Posterior cingulate gyrus (tissue), 11 donors: Measurements from ENCODE around the gene ADAMTS7.
"Not testable (repeated sequence)": the region's sequence is repeated elsewhere in the genome, so short reads cannot be mapped to it uniquely, and the experiment has no call there.

Source experiments
- DNase-seq, 10 donors: peaks; one replicate each; pipeline versions ENCODE4 v3.0.0 to v3.0.0-alpha.2; 2020 to 2021; ENCODE audit warnings: mixed read lengths in 3 of 10
- intact Hi-C: fragments of 100-400 bp; cut with DNase I; formaldehyde crosslinking; loops from one replicate; pipeline ENCODE4 v1.15.1; 2023

Gene ADAMTS7

DNA sequence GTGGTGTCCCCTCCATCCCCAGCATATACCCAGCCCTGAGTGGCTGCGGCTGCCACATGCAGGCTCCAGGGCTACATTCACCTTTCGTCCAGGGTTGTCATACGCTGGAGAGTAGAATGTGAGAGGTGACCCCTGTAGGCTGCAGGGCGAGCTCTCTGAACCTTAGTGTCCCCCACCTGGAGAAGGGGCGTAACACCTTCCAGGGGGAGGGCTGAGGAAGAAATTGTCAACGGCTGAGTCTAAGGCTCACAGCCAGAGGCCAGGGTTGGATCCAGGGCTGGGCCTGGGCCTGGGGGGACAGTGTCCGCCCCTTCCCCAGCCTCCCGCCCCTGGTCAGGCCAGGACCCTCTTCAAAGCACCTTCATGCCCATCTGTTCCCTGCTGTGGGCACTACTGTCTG, 53.2 kb downstream of the ADAMTS7 start:
- intact Hi-C loops: loop anchor here (10.0 kb wide), 1 partner anchor 97 kb away; no protein-coding TSS in a partner anchor
- peak in 1 of 10 donors; percentile 53 for DNase-seq

DNA sequence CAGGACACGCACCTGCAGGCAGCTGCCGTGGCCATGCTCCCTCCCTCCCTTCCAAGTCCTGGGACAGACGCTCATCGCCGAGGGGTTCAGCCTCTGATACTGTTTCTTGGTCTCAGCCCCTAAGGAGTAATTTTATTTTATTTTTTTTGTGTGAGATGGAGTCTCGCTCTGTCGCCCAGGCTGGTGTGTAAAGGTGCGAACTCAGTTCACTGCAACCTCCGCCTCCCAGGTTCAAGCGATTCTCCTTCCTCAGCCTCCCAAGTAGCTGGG, 53.7 kb downstream of the ADAMTS7 start:
- intact Hi-C loops: loop anchor here (10.0 kb wide), 1 partner anchor 97 kb away; no protein-coding TSS in a partner anchor
- no peak for DNase-seq

DNA sequence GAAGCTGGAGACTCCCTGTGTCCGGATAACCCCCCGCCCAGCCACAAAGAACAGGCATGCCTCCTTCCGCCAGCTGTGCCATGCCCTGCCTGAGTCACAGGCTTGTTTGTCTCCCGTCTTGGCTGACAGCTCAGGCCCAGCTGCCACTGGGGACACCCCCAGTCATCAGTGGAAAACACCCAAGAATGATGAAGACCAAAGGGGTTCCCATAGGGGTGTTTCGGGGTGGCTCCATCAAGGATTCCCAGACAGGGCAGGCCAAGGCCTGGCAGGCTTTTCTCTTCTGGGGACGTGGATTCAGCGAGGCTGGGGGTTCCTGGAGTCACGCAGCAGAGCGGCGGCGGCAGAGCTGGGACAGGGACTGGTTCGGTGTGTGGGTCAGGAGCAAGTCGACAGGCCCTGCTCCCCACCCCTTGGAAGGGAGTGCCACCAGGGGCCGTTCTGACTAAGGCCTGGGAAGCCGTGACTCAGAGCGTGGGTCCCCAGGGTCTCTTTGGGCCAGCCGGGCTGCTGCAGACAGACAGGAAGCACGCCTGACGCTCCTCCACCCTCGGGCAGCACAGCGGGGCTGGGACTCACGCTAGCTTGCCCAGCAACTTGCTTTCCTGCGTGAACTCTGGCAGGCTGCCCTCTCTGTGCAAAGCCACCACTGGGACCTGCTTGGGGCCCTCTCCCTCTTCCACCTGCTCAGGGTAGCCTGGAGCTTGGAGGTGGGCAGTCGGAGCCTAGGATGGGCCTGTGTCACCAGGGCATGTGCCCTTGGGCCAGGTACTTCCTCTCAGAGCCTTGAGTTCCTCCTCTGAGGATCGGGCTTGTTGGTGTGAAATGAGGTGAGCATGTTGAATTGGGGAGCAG, 54.3 kb downstream of the ADAMTS7 start:
- intact Hi-C loops: loop anchor here (10.0 kb wide), 1 partner anchor 98 kb away; no protein-coding TSS in a partner anchor
- DNase-seq: peak in 9 of 10 donors; percentile 37 to 96 (median 66)

DNA sequence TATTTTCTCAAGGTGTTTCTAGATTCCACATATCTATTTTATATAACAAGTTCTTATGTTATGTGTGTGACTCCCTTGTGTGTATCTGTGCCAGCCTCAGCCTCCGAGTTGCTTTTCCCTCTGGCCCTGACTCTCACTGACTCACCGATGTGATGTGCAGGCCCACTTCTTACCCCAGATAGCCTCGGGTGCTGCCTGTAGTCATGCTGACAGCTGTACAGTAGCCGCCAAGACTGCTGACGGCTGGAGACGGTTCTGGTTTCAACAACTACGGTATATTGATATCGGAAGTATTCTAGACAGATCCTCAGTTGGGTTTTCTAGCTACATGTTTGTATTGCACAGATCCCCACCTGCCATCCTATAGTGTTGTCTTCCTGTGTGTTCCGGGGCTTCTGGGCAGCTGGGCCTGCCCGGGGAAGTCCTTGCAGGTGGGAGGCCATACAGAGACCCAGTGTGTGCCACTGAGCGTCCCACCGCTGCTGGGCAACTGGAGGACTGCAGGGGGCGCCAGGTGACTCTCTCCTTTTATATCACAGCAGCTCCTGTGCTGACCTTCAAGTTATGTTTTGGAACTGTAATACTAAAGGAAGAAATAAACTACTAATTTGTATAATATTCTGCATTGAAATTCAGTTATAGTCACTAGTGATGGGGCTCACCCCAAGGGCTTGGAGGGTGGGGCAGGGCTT, 55.2 kb downstream of the ADAMTS7 start:
- peak in 5 of 10 donors; percentile 32 to 87 (median 75) for DNase-seq

DNA sequence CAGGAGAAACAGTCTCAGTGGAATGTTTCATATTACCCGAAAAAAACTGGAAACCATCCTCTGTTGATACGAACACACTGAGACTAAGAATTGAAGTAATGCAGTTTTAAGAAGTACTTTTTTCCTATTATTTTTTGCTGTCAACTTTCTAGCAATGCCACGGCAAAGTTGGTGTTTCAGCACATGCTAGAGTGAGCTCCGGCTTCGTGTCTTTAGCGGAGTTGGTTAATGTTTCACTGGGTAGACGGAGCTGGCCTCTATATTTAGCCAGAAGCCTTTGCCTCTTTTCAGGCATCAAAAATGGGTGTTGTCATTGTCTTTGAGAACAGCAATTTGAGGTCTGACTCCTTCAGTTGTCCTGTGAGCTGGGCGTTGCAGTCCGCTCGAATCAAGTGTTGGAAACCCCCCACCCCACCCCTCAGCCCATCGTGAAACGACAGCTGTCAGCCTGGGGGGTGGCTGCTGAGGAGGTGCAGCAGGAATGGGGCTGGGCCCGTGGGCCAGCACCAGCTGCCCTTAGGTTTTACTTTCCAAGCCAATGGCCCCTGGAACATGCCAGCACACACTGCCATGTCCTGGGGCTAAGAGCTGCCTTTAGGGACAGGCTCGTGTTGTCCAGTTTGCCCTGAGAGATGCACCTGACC, 56.5 kb downstream of the ADAMTS7 start:
- intact Hi-C loops: loop anchor here (5.0 to 10.0 kb wide), 2 partner anchors 100 to 137 kb away; no protein-coding TSS in a partner anchor
- peak in 2 of 10 donors; percentile 64 to 68 for DNase-seq

More for the DNA sequence above, 55.2 kb downstream of the ADAMTS7 start:
- intact Hi-C loops: loop anchor here (10.0 kb wide), 1 partner anchor 99 kb away; no protein-coding TSS in a partner anchor

DNA sequence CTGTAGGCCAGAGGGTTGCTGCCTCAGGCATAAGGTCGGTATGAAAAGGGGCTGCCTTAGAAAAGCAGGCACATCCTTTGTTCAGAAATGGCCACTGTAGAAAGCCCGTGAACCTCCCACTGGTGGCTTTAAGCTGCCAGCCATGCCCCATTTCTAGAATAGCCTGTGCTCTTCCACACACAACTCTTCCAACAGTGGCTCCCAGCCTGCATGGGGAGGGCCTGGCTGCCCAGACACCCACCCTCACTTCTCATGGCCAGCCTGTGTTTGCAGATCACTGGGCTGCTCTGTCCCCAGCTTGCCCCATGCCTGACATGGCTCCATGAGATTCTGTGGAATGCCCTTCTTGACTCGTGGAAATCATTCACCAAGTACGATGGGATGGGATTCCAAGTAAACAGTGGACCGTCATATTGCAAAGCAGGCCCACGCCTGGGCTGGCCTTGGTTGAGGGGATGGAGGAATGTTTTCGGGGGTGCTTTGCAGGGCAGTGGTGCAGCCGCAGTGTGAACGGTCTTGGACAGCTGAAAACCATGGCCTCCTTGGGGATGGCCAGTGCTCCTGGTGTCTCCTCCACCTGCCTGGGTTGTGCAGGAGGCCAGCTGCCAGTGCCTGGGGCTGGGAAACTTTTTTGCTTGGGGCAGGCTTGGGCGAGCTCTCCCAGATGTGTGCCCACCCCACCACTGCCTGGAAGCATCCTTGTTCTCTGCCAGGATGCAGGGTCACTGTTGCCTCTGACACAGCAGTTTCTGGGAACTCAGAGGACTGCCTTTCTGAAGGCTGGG, 57.3 kb downstream of the ADAMTS7 start:
- peak in 2 of 10 donors; percentile 33 to 72 for DNase-seq
- intact Hi-C loops: loop anchor here (5.0 to 10.0 kb wide), 2 partner anchors 101 to 137 kb away; no protein-coding TSS in a partner anchor

DNA sequence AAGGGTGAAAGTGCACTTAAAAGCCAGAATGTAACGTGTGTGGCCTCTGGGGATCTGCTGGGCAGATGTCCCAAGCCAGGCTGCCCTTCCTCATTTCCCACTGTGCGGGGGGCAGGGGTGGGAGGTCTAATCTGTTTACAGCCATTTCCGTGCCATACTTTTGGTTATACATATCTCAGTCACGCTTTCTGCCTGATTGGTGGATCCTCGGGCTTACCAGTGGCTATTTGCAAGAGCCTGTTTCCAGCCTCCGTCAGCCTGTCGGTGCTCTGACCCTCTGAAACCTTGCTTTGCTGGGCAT, 58.0 kb downstream of the ADAMTS7 start:
- peak in 1 of 10 donors; percentile 25 for DNase-seq
- intact Hi-C loops: loop anchor here (5.0 to 10.0 kb wide), 2 partner anchors 101 to 136 kb away; no protein-coding TSS in a partner anchor

DNA sequence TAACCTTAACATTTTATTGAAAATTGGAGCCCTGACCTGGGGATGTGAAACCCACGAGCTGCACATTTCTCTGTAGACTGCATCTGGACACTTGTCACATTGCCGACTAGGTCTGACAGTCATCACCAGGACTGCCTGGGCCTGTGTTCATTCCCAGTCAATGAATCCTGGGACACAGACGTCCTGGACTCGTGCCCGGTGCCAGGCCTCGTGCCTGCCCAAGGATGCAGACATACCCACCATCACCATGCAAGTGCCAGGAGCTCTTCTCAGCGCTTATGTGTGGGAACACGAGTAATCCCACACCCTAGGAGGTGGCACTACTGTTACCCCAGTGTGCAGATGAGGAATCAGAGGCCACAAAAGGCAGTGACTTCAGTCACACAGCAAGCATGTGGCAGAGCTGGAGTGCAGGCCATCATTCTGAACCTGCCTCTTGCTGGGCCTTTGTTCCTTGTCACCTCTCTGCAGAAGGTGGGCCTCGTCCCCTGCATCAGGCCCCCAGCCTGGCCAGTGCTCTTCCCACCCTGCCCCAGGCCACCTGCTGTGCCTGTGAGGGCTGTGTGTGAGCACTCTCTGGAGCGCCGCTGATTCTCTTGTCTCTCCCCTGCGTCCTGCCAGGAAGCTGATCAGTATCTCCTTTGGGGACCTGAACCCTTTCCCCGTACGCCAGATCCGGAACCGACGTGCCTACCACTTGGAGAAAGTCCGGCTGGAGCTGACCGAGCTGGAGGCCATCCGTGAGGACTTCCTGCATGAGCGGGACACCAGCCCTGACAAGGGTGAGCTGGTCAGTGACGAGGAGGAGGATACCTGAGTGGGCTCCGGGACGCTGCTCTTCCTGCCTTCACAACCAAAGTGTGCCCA, 58.5 kb downstream of the ADAMTS7 start:
- DNase-seq: peak in 1 of 10 donors; percentile 63
- intact Hi-C loops: loop anchor here (5.0 to 10.0 kb wide), 2 partner anchors 102 to 135 kb away; no protein-coding TSS in a partner anchor

DNA sequence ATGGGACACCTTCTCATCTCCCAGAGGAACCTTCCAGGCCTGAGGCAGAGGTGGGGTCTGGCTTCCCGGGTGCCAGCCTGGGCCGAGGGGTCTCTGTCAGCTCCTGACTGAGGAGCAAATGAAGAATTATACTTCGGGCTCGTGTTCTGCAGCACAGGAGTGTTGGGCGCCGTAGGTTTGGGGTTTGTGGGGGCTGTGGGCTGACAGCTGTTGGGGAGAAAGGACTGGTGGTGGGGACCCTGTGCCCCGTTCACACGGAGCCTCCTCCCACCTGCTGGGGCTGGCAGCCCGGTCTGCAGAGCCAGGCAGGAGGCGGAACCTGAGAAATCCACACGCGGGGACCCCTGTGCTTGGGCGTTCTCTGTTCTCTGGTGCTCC, 59.7 kb downstream of the ADAMTS7 start:
- peak in 1 of 10 donors; percentile 62 for DNase-seq
- intact Hi-C loops: loop anchor here (5.0 to 10.0 kb wide), 2 partner anchors 103 to 134 kb away; no protein-coding TSS in a partner anchor

DNA sequence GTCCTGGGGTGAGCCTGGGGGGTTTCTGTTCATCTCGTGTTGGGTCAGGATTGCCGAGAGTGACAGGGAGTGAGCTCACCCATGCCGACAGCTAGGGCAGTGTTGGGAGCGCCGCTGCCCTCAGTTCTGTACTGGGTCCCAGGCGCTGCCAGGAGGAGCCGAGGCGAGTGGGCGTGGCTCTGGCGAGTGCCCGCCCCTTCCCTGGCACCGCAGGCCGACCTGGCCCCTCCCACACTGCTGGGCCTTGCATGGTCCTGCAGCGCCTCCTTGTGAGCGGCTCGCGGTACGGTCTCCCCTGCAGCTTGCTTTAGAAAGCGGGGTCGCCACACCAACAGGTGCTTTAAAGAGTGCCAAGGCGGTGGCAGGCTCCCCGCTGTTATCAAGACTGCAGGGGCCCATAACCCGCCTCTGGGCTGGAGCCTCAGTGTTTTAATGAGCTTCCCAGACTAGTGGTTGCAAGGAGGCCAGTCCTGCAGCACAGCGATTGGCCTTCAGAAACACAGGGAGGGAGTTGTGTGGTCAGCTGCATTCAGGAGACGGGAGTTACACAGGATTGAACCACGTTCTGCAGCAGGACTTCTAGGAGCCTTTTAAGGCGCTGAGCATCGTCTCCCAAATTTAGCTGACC, 60.2 kb downstream of the ADAMTS7 start:
- DNase-seq: peak; percentile 75 to 99 (median 90)
- intact Hi-C loops: loop anchor here (5.0 to 10.0 kb wide), 2 partner anchors 104 to 134 kb away; no protein-coding TSS in a partner anchor

DNA sequence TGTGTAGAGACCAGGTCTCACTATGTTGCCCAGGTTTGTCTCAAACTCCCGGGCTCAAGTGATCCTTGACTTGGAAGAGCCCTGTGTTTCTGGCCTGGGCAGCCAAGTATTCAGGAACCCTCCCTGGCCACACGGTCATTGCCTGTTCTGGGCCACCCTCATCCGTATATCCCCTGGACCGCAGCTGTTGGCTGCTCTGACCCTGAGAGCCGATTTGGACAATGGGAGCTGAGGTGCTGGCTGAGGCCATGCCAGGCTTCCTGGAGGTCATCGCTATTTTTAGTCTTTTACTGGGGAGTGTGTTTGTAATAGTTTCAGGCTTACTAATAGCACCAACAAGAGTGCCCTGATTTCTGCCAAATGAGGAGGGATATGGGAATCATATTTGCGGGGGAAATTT, 60.7 kb downstream of the ADAMTS7 start:
- DNase-seq: peak in 1 of 10 donors; percentile 35
- intact Hi-C loops: loop anchor here (5.0 to 10.0 kb wide), 2 partner anchors 104 to 133 kb away; no protein-coding TSS in a partner anchor

DNA sequence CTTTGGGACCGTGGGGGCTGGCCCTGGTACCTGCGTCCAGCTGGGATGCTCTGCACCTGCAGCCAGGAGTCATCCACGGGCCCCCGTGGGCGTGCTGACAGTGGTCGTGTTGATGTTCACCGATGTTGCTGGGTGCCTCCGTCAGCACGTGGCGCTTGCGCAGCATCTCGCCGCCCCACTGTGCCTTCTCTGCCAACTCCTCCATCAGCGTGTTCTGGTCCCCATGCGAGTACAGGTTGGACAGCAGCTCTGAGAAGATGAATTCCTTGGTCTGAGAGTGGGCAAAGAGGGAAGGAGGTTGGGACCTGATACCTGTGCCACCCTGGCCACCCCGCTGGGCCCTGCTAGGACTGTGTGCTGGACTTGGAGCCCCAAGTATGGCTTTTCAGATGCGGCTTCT, 61.4 kb downstream of the ADAMTS7 start:
- intact Hi-C loops: loop anchor here (5.0 to 10.0 kb wide), 2 partner anchors 105 to 133 kb away; no protein-coding TSS in a partner anchor
- DNase-seq: peak in 1 of 10 donors; percentile 80

DNA sequence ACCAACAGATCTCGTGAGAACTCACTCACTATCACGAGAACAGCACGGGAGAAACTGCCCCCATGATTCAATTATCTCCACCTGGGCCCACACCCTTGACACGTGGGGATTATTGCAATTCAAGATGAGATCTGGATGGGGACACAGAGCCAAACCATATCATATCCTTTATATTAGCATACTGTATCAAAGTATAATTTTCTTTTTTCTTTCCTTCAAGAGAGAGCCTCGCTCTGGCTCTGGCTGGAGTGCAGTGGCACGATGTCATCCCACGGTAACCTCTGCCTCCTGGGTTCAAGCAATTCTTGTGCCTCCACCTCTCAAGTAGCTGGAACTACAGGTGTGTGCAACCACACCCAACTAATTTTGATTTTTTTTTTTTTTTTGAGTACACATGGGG, 63.4 kb downstream of the ADAMTS7 start:
- intact Hi-C loops, DNase-seq: not testable (repeated sequence)

DNA sequence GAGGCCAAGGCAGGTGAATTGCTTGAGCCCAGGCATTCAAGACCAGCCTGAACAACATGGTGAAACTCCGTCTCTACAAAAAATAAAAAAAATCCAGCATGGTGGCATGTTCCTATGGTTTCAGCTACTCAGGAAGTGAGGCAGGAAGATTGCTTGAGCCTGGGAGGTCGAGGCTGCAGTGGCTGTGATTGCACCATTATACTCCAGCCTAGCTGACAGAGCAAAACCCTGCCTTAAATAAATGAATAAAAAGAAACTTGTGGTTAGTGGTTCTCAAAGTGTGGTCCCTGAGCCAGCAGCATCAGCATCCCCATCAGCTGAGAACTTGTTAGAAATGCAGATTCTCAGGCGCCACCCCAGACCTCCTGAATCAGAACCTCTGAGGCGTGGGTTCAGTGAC, 69.6 kb downstream of the ADAMTS7 start:
- intact Hi-C loops, DNase-seq: not testable (repeated sequence)

DNA sequence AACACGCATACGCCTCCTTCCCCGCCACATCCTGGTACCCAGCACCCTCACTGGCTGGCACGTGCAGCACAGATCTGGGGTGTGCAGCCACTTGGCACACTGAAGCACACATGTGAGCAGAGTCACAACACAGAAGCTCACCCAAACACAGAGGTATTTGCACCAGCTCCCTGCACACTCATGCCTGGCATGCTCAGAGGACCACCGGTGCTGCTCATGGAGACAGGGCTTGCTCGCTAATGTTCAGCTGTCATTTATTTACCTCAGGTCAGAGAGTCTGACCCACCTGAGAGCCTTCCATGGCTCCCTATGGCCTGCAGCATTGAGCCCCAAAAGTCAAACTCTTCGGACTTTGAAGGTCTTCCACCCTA, 70.4 kb downstream of the ADAMTS7 start:
- intact Hi-C loops: no loop called here
- no peak for DNase-seq

DNA sequence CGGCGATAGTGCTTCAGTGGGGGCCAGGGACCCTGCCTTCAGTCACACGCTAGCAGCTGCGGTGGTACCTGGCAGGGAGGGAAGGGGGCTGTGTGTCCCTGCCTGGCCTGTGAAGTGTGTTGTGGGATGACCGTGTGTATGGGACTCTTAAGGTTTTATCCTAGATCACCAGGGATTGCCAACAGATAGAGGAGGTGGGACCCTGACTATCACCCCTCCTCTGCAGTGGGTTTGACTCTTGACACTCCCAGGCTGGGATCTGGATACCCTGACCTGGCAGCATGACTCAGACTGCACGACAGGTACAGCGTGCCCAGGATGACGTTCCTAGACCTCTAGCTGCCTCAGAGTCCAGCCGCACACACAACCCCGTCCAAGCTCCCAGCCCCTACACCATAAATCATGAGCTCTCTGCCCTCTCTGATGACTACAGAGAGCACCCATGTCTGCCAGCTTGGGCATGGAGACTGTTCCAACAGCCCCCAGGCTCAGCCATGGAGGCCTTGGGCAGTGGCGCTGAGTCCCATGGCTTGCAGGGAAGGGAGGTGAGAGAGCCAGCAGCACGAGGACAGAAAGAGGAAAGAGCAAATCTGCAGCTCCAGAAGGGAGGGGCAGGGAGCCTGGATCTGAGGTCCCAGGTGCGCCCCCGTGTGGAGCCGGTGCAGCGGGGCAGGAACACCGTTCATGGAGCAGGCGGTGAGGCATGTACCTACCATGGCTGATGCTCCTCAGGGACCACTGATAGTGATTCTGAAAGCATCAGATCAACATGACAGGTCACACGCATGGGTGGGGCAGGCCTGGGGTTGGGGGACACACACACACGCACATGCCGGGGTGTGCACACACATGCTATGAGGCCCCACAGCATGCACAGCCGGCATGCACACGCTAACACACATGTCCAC, 71.0 kb downstream of the ADAMTS7 start:
- intact Hi-C loops: no loop called here
- peak in 1 of 10 donors; percentile 74 for DNase-seq

DNA sequence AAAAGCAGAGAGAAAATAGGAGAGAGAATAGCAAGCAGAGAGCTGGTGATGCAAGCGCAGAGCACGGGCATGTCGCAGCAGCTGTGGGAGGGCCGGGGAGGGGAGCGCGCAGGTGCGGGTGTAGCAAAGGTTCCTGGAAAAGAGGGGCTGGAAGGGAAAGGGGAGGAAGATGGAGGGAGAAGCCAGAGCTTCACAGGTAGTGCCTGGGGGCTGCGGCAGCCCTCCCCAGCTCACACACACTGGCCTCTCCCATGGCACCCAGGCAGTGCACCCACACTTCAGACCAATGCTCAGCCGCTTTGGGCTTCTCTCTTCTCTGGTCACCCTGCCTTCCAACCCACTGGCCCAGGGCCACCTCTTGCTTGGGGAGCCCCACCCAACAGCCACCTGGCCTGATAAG, 72.1 kb downstream of the ADAMTS7 start:
- intact Hi-C loops: no loop called here

More for the DNA sequence above, 72.1 kb downstream of the ADAMTS7 start:
- DNase-seq: no peak
